OCI-LY1 (cell line): ENCODE measurements around the gene KLHL15.

Experiments used
- H2AFZ ChIP-seq: fragments of 200-600 bp; sonication (generic), shearing (Covaris generic); 2 replicates; pipeline ENCODE4 v1.6.0; 2014; ENCODE audit warnings: antibody characterized with exemption, mild to moderate bottlenecking, low read length
- H3F3A ChIP-seq: fragments of 200-600 bp; sonication (generic), shearing (Covaris generic); 2 replicates; pipeline ENCODE4 v1.6.0; 2014; ENCODE audit warnings: mild to moderate bottlenecking, antibody characterized with exemption, low read length, moderate library complexity; ENCODE audit not compliant: insufficient read depth
- H3K27ac ChIP-seq: fragments of 200-600 bp; sonication (generic); 2 replicates; pipeline ENCODE4 v1.5.1; 2014; ENCODE audit warnings: low read length, mixed run types, mild to moderate bottlenecking, low read depth; ENCODE audit not compliant: poor library complexity, severe bottlenecking
- H3K27me3 ChIP-seq: fragments of 200-600 bp; sonication (generic); 2 replicates; pipeline ENCODE4 v1.6.0; 2014; ENCODE audit warnings: antibody characterized with exemption, mild to moderate bottlenecking, low read length, moderate library complexity; ENCODE audit not compliant: insufficient read depth
- H3K36me3 ChIP-seq: fragments of 200-600 bp; sonication (generic); 2 replicates; pipeline ENCODE4 v1.6.1; 2014; ENCODE audit warnings: mild to moderate bottlenecking, antibody characterized with exemption, low read length, moderate library complexity, mixed read lengths; ENCODE audit not compliant: insufficient read depth
- H3K4me1 ChIP-seq: fragments of 200-600 bp; sonication (generic); 2 replicates; pipeline ENCODE4 v1.5.1; 2014; ENCODE audit warnings: mild to moderate bottlenecking, low read length, moderate library complexity; ENCODE audit not compliant: insufficient read depth, severe bottlenecking
- H3K4me2 ChIP-seq: fragments of 200-600 bp; sonication (generic), shearing (Covaris generic); 2 replicates; pipeline ENCODE4 v1.6.1; 2014; ENCODE audit warnings: low read length
- H3K4me3 ChIP-seq: fragments of 200-600 bp; sonication (generic); 2 replicates; pipeline ENCODE4 v1.5.1; 2014; ENCODE audit warnings: low read length, low read depth, mild to moderate bottlenecking, mixed read lengths; ENCODE audit not compliant: poor library complexity, severe bottlenecking
- H3K79me2 ChIP-seq: fragments of 200-600 bp; shearing (Covaris generic); 2 replicates; pipeline ENCODE4 v1.6.1; 2016; ENCODE audit warnings: mixed run types, low read length, mixed read lengths; ENCODE audit not compliant: insufficient read depth
- H3K9ac ChIP-seq: fragments of 200-600 bp; sonication (generic), shearing (Covaris generic); 2 replicates; pipeline ENCODE4 v1.6.1; 2014; ENCODE audit warnings: mild to moderate bottlenecking, low read length, mixed read lengths
- H3K9me2 ChIP-seq: fragments of 200-600 bp; sonication (generic), shearing (Covaris generic); 2 replicates; pipeline ENCODE4 v1.6.1; 2014; ENCODE audit warnings: low read depth, mild to moderate bottlenecking, low read length, mixed read lengths
- H3K9me3 ChIP-seq: fragments of 200-600 bp; shearing (Covaris generic); 2 replicates; pipeline ENCODE4 v1.6.1; 2014; ENCODE audit warnings: low read length, mixed read lengths
- H4K20me1 ChIP-seq: fragments of 200-600 bp; sonication (generic), shearing (Covaris generic); 2 replicates; pipeline ENCODE4 v1.6.0; 2016; ENCODE audit warnings: mild to moderate bottlenecking, low read length; ENCODE audit not compliant: insufficient read depth
- EZH2 ChIP-seq: fragments of 200-600 bp; sonication (generic), shearing (Covaris generic); IDR thresholded peaks from 2 replicates; pipeline ENCODE4 v1.8.0; 2017; ENCODE audit warnings: borderline replicate concordance, mixed run types, mild to moderate bottlenecking, antibody characterized with exemption, low read length, moderate library complexity, mixed read lengths
- TF ChIP-seq, protein P1 (sequence below): fragments of 200-600 bp; sonication (generic), shearing (Covaris generic); IDR thresholded peaks from 2 replicates; pipeline ENCODE4 v1.5.1; 2017; ENCODE audit warnings: mild to moderate bottlenecking, antibody characterized with exemption, low read length, moderate library complexity, mixed read lengths

KLHL15 gene

DNA sequence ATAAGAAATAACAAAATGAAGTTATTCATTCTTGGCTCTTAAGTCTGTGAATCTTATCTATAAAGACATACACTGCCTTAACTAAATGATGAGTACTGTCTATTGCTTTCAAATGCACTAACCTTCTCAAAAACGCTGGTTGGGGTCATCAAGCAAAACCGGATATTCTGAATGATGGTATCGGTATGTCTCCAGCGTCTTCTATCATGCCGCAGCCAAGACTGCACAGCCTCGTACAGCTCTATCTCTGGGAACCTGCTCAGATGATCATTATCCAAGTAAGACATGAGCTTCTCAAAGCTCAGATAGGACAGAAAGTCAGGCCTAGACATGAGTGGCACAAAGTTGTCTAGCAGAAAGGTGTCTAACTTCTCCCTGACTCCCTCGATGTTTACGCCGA lies 21.1 kb downstream of the KLHL15 start:
- Histone ChIP-seq H3K4me1 (no peaks in the 10 kb centered on the region), H3K36me3 (peaks cover 19% of the 10 kb centered on the region), H3F3A (no peaks in the 10 kb centered on the region), H2AFZ (no peak overlapping the region), H3K27me3 (no peaks in the 10 kb centered on the region), H3K9ac (no peak overlapping the region), H3K27ac (no peak overlapping the region), H3K4me2 (no peak overlapping the region), H3K9me2 (no peaks in the 10 kb centered on the region), H3K9me3 (no peaks in the 10 kb centered on the region), H3K4me3 (no peak overlapping the region), H3K79me2 (peaks cover 7% of the 10 kb centered on the region; the same call in 1 of the 2 replicates), H4K20me1 (no peaks in the 10 kb centered on the region)
- TF ChIP-seq EZH2: no peak
- TF ChIP-seq, protein P1, sequence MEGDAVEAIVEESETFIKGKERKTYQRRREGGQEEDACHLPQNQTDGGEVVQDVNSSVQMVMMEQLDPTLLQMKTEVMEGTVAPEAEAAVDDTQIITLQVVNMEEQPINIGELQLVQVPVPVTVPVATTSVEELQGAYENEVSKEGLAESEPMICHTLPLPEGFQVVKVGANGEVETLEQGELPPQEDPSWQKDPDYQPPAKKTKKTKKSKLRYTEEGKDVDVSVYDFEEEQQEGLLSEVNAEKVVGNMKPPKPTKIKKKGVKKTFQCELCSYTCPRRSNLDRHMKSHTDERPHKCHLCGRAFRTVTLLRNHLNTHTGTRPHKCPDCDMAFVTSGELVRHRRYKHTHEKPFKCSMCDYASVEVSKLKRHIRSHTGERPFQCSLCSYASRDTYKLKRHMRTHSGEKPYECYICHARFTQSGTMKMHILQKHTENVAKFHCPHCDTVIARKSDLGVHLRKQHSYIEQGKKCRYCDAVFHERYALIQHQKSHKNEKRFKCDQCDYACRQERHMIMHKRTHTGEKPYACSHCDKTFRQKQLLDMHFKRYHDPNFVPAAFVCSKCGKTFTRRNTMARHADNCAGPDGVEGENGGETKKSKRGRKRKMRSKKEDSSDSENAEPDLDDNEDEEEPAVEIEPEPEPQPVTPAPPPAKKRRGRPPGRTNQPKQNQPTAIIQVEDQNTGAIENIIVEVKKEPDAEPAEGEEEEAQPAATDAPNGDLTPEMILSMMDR: no peak

- Histone ChIP-seq H4K20me1 (no peaks in the 10 kb centered on the region), H2AFZ (no peak overlapping the region), H3K36me3 (peaks cover 22% of the 10 kb centered on the region), H3K4me2 (no peak overlapping the region), H3K79me2 (no peaks in the 10 kb centered on the region; the same call in 1 of the 2 replicates), H3K4me3 (no peak overlapping the region), H3K4me1 (no peaks in the 10 kb centered on the region), H3K9me2 (no peaks in the 10 kb centered on the region), H3K27me3 (no peaks in the 10 kb centered on the region), H3K27ac (no peak overlapping the region), H3F3A (no peaks in the 10 kb centered on the region), H3K9ac (no peak overlapping the region), H3K9me3 (no peaks in the 10 kb centered on the region)
- no peak for TF ChIP-seq EZH2
- TF ChIP-seq, protein P1: no peak
These were observed 22.0 kb downstream of the KLHL15 start for GRCh38 chrX:24005028-24005427.

GRCh38 chrX:24002792-24003191 lies 24.2 kb downstream of the KLHL15 start:
- no peaks in the 10 kb centered on the region for H3K9me2 ChIP-seq
- no peak overlapping the region for H3K27ac ChIP-seq
- H2AFZ ChIP-seq: no peak overlapping the region
- H3K4me2 ChIP-seq: no peak overlapping the region
- TF ChIP-seq, protein P1: no peak
- no peak for TF ChIP-seq EZH2
- no peaks in the 10 kb centered on the region for H3K4me1 ChIP-seq
- H3K9ac ChIP-seq: no peak overlapping the region
- no peaks in the 10 kb centered on the region for H4K20me1 ChIP-seq
- H3K27me3 ChIP-seq: no peaks in the 10 kb centered on the region
- no peak overlapping the region for H3K4me3 ChIP-seq
- H3K79me2 ChIP-seq: no peaks in the 10 kb centered on the region; the same call in 1 of the 2 replicates
- no peaks in the 10 kb centered on the region for H3K9me3 ChIP-seq
- H3F3A ChIP-seq: no peaks in the 10 kb centered on the region
- H3K36me3 ChIP-seq: peaks cover 27% of the 10 kb centered on the region
